SK-N-SH treated with all-trans-retinoic acid at 6 μM for 48 hours (cell line): Measurements from ENCODE around the gene POLR1F.

ENCODE experiments used
- BACH2 ChIP-seq: fragments of 250-450 bp; sonication (Bioruptor Pico); IDR thresholded peaks from 2 replicates; pipeline ENCODE4 v1.9.0; 2021; ENCODE audit warnings: mild to moderate bottlenecking, borderline replicate concordance
- CREB5 ChIP-seq: fragments of 250-450 bp; sonication (Bioruptor Pico); IDR thresholded peaks from 2 replicates; pipeline ENCODE4 v1.5.1; 2020; ENCODE audit warnings: low read depth, mild to moderate bottlenecking, moderate library complexity
- CSDC2 ChIP-seq: fragments of 250-450 bp; sonication (Bioruptor Pico); IDR thresholded peaks from 2 replicates; pipeline ENCODE4 v1.5.0; 2020; ENCODE audit warnings: mild to moderate bottlenecking, moderate library complexity
- CSRNP3 ChIP-seq: fragments of 250-450 bp; sonication (Bioruptor Pico); IDR thresholded peaks from 2 replicates; pipeline ENCODE4 v1.5.1; 2021; ENCODE audit warnings: mild to moderate bottlenecking, moderate library complexity
- ESRRG ChIP-seq: fragments of 250-450 bp; sonication (Bioruptor Pico); IDR thresholded peaks from 2 replicates; pipeline ENCODE4 v1.6.1; 2021; ENCODE audit warnings: mild to moderate bottlenecking
- OSR1 ChIP-seq: fragments of 250-450 bp; sonication (Bioruptor Pico); IDR thresholded peaks from 2 replicates; pipeline ENCODE4 v1.8.0; 2022; ENCODE audit warnings: moderate library complexity, mild to moderate bottlenecking, inconsistent platforms
- PATZ1 ChIP-seq: fragments of 250-450 bp; sonication (Bioruptor Pico); IDR thresholded peaks from 2 replicates; pipeline ENCODE4 v1.8.0; 2020; ENCODE audit warnings: mild to moderate bottlenecking, moderate library complexity, borderline replicate concordance
- POU6F1 ChIP-seq: fragments of 250-450 bp; sonication (Bioruptor Pico); IDR thresholded peaks from 2 replicates; pipeline ENCODE4 v1.8.0; 2021; ENCODE audit warnings: low read depth, mild to moderate bottlenecking, moderate library complexity, borderline replicate concordance
- RARB ChIP-seq: fragments of 250-450 bp; sonication (Bioruptor Pico); IDR thresholded peaks from 2 replicates; pipeline ENCODE4 v1.8.0; 2021; ENCODE audit warnings: mild to moderate bottlenecking, moderate library complexity
- SNAI2 ChIP-seq: fragments of 250-450 bp; sonication (Bioruptor Pico); IDR thresholded peaks from 2 replicates; pipeline ENCODE4 v1.5.0; 2020; ENCODE audit warnings: mild to moderate bottlenecking, moderate library complexity
- TSHZ2 ChIP-seq: fragments of 250-450 bp; sonication (Bioruptor Pico); IDR thresholded peaks from 2 replicates; pipeline ENCODE4 v1.5.0; 2020; ENCODE audit warnings: mild to moderate bottlenecking, moderate library complexity
- ZFP3 ChIP-seq: fragments of 250-450 bp; sonication (Bioruptor Pico); IDR thresholded peaks from 2 replicates; pipeline ENCODE4 v1.5.0; 2020; ENCODE audit warnings: mild to moderate bottlenecking, moderate library complexity
- ZFP30 ChIP-seq: fragments of 450-650 bp; formaldehyde crosslinking; IDR thresholded peaks from 2 replicates; pipeline ENCODE4 v1.5.0; 2022; ENCODE audit warnings: mild to moderate bottlenecking, moderate library complexity
- ZNF565 ChIP-seq: fragments of 450-650 bp; formaldehyde crosslinking; conservative IDR thresholded peaks from 2 replicates; pipeline ENCODE4 v1.5.0; 2020; ENCODE audit warnings: low read depth, mild to moderate bottlenecking, moderate library complexity

GRCh38 chr7:19715499-19715898, 6.7 kb upstream of the POLR1F start:
- TF ChIP-seq SNAI2 (CRISPR knock-in tag): no peak
- no peak for TF ChIP-seq PATZ1 (CRISPR knock-in tag)
- no peak for TF ChIP-seq TSHZ2 (CRISPR knock-in tag)
- TF ChIP-seq ZFP30: no peak
- TF ChIP-seq ZNF565 (CRISPR knock-in tag): no peak
- no peak for TF ChIP-seq CSRNP3
- TF ChIP-seq CREB5: no peak
- TF ChIP-seq BACH2 (CRISPR knock-in tag): no peak
- no peak for TF ChIP-seq ZFP3 (CRISPR knock-in tag)
- TF ChIP-seq ESRRG (CRISPR knock-in tag): no peak
- no peak for TF ChIP-seq OSR1 (CRISPR knock-in tag)
- TF ChIP-seq POU6F1 (CRISPR knock-in tag): no peak
- TF ChIP-seq CSDC2 (CRISPR knock-in tag): no peak
- TF ChIP-seq RARB (CRISPR knock-in tag): no peak
